Stimulated activated CD4-positive, alpha-beta T cell treated with anti-CD3 and anti-CD28 coated beads, TNF-alpha, amount 100 ng/mL, for 48 hours (primary cell): Measurements from ENCODE around the gene MTHFD2L.
"Not testable (repeated sequence)": the region's sequence is repeated elsewhere in the genome, so short reads cannot be mapped to it uniquely, and the experiment has no call there.

ENCODE experiments used
- DNase-seq, 3 donors: peaks; one replicate each; pipeline ENCODE4 v3.0.0-alpha.2; 2020; ENCODE audit warnings: low read depth in 3 of 3

The MTHFD2L gene

GRCh38 chr4:74331944-74332343, 174.0 kb downstream of the MTHFD2L start:
- no peak for DNase-seq

DNA sequence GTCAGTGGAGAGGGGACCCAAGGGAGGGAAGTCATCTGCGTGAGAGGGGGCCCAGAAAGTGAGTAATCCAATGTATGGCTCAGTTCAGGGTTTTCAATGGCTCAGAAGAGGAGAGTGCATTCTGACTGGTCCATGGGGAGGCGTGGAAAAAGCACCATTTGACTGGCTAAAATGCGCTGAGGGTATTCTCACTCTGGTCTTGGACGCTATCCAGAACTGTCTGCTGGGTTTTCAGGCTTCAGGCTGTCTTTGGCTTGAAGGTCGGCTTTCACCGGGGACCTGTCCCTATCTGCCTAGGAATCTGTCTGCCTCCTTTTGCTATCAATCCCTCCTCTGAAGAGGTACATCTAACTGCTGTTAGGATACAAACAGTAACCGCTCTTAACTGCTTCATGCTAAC, 176.7 kb downstream of the MTHFD2L start:
- no peak for DNase-seq

DNA sequence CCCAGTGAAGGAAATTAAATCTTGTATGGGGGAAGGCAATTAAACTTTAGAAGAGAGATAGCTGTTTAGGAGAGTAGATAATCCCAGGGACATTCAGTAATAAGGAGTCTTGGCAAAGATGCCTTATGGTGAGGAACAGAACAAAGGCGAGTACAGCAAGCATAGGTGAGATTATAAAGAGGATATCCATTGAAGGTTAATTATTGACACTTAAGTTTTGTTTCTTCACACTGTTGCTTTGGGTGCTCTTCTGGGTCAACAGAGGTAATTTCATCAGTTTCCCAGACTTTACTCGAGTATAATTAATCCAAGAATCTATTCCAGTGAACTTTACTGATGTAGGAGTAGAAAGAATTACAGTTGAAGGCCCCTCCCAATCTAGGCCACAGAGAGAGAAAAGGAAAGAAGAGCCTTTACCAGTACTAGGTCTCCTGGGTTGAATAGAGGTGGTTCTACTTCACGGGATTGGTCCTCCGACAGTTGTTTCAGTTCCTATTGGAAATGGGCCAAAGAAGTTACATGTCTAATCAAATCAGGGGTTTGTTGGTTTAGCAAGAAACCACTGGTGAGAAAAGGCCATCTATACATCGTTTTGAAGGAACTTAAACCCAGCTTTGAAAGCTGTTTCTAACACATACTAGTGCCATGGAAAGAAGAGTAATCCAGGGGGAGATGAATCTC, 177.6 kb downstream of the MTHFD2L start:
- no peak for DNase-seq

- no peak for DNase-seq
Observed at GRCh38 chr4:74338792-74339333, 180.9 kb downstream of the MTHFD2L start.

- DNase-seq: no peak
Observed at GRCh38 chr4:74339501-74339900, 181.6 kb downstream of the MTHFD2L start.

DNA sequence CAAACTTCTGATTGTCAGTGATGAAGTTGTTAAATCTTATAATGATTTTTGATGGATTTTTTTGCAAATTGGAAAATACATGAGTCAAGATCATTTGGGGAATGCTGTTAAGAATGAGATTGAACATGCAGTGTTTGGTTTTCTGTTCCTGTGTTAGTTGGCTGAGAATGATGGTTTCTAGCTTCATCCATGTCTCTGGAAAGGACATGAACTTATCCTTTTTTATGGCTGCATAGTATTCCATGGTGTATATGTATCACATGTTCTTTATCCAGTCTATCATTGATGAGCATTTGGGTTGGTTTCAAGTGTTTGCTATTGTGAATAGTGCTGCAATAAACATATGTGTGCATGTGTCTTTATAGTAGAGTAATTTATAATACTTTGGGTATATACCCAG, 182.5 kb downstream of the MTHFD2L start:
- DNase-seq: not testable (repeated sequence)

- DNase-seq: no peak
Observed at GRCh38 chr4:74344031-74344430, 186.1 kb downstream of the MTHFD2L start.
